Adrenal gland (tissue), 5 donors: ENCODE results near the gene RAB5IF.

Experiments
- CTCF ChIP-seq, 6 experiments: fragments of 450-650 bp in 4 of 6; fragments of 200-600 bp in 2 of 6; sonication (generic) in 1 of 6; IDR thresholded peaks; 1 replicate in 5 of 6; 2 replicates in 1 of 6; pipeline versions ENCODE4 v1.5.1 to v1.8.0; 2016 to 2021; ENCODE audit warnings: antibody characterized with exemption in 6 of 6, mild to moderate bottlenecking in 2 of 6, moderate library complexity in 1 of 6
- POLR2A ChIP-seq, 2 donors: fragments of 450-650 bp; IDR thresholded peaks; one replicate each; pipeline ENCODE4 v1.6.1; 2017; ENCODE audit warnings: antibody characterized with exemption in 2 of 2, mild to moderate bottlenecking in 2 of 2, moderate library complexity in 1 of 2
- donor health status: DM: no; HTN: no; CAD: no.

DNA sequence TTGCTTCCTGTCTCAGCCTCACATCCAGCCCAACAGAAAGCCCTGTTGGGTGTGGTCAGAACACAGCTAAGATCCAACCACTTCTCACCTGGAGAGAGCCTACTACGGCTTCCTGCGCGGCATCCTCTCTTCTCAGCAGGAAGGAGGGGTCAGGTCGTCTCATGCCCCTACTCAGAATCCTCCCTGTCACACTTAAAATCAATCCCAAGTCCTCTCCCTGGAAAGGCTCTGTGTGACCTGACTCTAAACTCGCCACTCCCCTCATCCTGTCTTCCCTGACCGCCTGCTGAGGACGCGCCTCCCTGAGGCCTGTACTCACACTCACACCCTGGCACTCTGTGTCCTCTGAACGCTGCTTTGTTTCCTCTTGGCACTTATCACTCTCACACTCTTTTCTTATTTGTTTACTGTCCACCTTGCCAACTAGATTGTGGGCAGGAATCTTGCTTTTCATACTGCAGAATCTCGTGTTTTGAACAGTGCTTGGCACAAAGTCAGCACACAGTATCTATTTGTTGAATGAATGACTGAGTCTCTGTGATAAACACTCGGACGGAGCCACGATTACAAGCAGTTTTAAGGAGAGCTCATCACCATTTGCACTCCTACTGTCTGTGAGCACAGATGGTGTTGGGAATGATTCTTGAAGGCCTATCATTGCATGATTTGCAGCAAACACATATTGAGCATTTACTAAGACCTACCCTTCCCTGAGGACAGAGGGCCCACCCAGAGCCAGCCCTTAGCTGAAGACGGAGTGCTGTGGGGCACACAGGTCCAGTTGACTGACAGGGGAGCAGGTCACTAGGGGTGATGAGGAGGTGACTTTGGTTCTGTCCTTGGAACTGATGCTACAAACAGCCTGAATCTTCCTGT lies 18.7 kb downstream of the RAB5IF start:
- TF ChIP-seq POLR2A (IDR thresholded peaks at IDR 0.05) (no peak), CTCF (IDR thresholded peaks at IDR 0.05) (no peak)
